ENCODE data around the gene AFM.

DNA sequence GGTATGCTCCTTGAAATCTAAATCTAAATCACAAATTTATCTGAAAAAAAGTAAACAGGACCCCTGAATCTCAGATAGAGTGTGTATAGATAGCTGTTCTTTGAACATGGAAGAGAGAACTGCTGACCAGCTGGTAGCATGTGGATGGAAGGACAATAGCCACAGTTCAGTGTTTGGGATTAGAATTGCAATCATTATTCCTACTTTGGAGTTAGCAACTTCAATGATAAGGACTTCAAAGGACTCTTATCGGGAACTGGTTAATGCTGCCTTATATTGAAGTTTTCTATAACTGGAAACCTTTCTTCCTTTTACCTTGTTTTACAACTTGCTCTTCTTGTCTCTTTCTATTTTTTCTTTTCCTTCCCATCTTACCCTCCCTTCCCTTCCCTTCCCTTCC, 5.0 kb downstream of the AFM start:
- TF ChIP-seq POLR2AphosphoS5 (IDR thresholded peaks at IDR 0.05; ENCODE audit: low read length) (no peak), NFYB (IDR thresholded peaks at IDR 0.05; ENCODE audit: insufficient read depth, low read depth, low read length) (no peak), RFX5 (IDR thresholded peaks at IDR 0.05; ENCODE audit: low read depth, low read length) (no peak), DPF2 (IDR thresholded peaks at IDR 0.05) (no peak), BCL11A (IDR thresholded peaks at IDR 0.05; ENCODE audit: low read depth, low read length) (no peak), MTA2 (IDR thresholded peaks at IDR 0.05; ENCODE audit: low read depth) (no peak), ZNF24 (IDR thresholded peaks at IDR 0.05) (no peak), ZZZ3 (IDR thresholded peaks at IDR 0.05; ENCODE audit: control insufficient read depth, insufficient read length, low read depth) (no peak), TCF7 (IDR thresholded peaks at IDR 0.05; ENCODE audit: borderline replicate concordance) (no peak), ZNF274 (IDR thresholded peaks at IDR 0.05; ENCODE audit: insufficient read depth, insufficient read length) (no peak)
- TF ChIP-seq, protein P1, sequence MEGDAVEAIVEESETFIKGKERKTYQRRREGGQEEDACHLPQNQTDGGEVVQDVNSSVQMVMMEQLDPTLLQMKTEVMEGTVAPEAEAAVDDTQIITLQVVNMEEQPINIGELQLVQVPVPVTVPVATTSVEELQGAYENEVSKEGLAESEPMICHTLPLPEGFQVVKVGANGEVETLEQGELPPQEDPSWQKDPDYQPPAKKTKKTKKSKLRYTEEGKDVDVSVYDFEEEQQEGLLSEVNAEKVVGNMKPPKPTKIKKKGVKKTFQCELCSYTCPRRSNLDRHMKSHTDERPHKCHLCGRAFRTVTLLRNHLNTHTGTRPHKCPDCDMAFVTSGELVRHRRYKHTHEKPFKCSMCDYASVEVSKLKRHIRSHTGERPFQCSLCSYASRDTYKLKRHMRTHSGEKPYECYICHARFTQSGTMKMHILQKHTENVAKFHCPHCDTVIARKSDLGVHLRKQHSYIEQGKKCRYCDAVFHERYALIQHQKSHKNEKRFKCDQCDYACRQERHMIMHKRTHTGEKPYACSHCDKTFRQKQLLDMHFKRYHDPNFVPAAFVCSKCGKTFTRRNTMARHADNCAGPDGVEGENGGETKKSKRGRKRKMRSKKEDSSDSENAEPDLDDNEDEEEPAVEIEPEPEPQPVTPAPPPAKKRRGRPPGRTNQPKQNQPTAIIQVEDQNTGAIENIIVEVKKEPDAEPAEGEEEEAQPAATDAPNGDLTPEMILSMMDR (IDR thresholded peaks at IDR 0.05 in 2 of 3, conservative IDR thresholded peaks at IDR 0.05 in 1 of 3; ENCODE audit: control insufficient read depth in 2 of 3, extremely low read depth in 1 of 3, insufficient read depth in 1 of 3, low read depth in 3 of 3, low read length in 3 of 3): no peak
- TF ChIP-seq, protein P2, sequence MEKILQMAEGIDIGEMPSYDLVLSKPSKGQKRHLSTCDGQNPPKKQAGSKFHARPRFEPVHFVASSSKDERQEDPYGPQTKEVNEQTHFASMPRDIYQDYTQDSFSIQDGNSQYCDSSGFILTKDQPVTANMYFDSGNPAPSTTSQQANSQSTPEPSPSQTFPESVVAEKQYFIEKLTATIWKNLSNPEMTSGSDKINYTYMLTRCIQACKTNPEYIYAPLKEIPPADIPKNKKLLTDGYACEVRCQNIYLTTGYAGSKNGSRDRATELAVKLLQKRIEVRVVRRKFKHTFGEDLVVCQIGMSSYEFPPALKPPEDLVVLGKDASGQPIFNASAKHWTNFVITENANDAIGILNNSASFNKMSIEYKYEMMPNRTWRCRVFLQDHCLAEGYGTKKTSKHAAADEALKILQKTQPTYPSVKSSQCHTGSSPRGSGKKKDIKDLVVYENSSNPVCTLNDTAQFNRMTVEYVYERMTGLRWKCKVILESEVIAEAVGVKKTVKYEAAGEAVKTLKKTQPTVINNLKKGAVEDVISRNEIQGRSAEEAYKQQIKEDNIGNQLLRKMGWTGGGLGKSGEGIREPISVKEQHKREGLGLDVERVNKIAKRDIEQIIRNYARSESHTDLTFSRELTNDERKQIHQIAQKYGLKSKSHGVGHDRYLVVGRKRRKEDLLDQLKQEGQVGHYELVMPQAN (conservative IDR thresholded peaks at IDR 0.05): no peak
- TF ChIP-seq, protein P3, sequence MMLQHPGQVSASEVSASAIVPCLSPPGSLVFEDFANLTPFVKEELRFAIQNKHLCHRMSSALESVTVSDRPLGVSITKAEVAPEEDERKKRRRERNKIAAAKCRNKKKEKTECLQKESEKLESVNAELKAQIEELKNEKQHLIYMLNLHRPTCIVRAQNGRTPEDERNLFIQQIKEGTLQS (IDR thresholded peaks at IDR 0.05; ENCODE audit: borderline replicate concordance, extremely low read depth, low read depth, low read length): no peak
